Keratinocyte (primary cell): ENCODE measurements around the gene ATP6V0D1. TPM values are rescaled to one million over a fixed set of nuclear protein-coding genes. Genes with fewer than 3 reads are reported as not detected.

Experiments used
- DNase-seq: peaks from one replicate; pipeline ENCODE4 v3.0.0-alpha.2; 2011; ENCODE audit warnings: low read depth, missing footprints, low spot score
- FAIRE-seq: peaks from 2 replicates; lab custom pipeline; 2011; peaks lifted over from hg19 to GRCh38; lab: Jason Lieb, UNC
- H2AFZ ChIP-seq: 2 replicates; pipeline ENCODE4 v1.6.0; 2012; ENCODE audit warnings: low read length, control low read depth, inconsistent platforms; ENCODE audit not compliant: control insufficient read depth
- H3K27ac ChIP-seq: 2 replicates; pipeline ENCODE4 v1.5.1; 2011; ENCODE audit warnings: low read length; ENCODE audit not compliant: control insufficient read depth, insufficient read depth
- H3K27me3 ChIP-seq: 3 replicates; pipeline ENCODE4 v1.6.0; 2011; ENCODE audit warnings: low read length; ENCODE audit not compliant: control insufficient read depth, insufficient read depth; ENCODE audit errors: extremely low read depth
- H3K36me3 ChIP-seq, 2 experiments: 2 replicates in 1 of 2; 3 replicates in 1 of 2; pipeline ENCODE4 v1.5.1; 2011; ENCODE audit warnings: low read length in 2 of 2, mild to moderate bottlenecking in 1 of 2; ENCODE audit not compliant: control insufficient read depth in 2 of 2, insufficient read depth in 2 of 2; ENCODE audit errors: extremely low read depth in 1 of 2
- H3K4me1 ChIP-seq: 3 replicates; pipeline ENCODE4 v1.5.1; 2011; ENCODE audit warnings: low read length; ENCODE audit not compliant: control insufficient read depth, insufficient read depth; ENCODE audit errors: extremely low read depth
- H3K4me2 ChIP-seq: 3 replicates; pipeline ENCODE4 v1.6.0; 2011; ENCODE audit warnings: low read depth, low read length; ENCODE audit not compliant: control insufficient read depth, insufficient read depth; ENCODE audit errors: extremely low read depth
- H3K4me3 ChIP-seq, 3 experiments: fragments of 200-600 bp in 1 of 3; sonication (generic) in 1 of 3; 2 replicates in 2 of 3; 3 replicates in 1 of 3; pipeline ENCODE4 v1.5.1; 2011 to 2016; ENCODE audit warnings: low read length in 3 of 3, mild to moderate bottlenecking in 3 of 3, control low read depth in 2 of 3, inconsistent platforms in 1 of 3, low read depth in 1 of 3, mixed read lengths in 1 of 3, mixed run types in 1 of 3, moderate library complexity in 1 of 3; ENCODE audit not compliant: control insufficient read depth in 2 of 3, insufficient read depth in 2 of 3; ENCODE audit errors: extremely low read depth in 1 of 3
- H3K79me2 ChIP-seq: 2 replicates; pipeline ENCODE4 v1.6.0; 2012; ENCODE audit warnings: low read length; ENCODE audit not compliant: control insufficient read depth, insufficient read depth
- H3K9ac ChIP-seq: 3 replicates; pipeline ENCODE4 v1.6.0; 2011; ENCODE audit warnings: low read length; ENCODE audit not compliant: control insufficient read depth, insufficient read depth; ENCODE audit errors: extremely low read depth
- H3K9me1 ChIP-seq: 3 replicates; pipeline ENCODE4 v1.6.0; 2011; ENCODE audit warnings: low read length; ENCODE audit not compliant: control insufficient read depth, insufficient read depth; ENCODE audit errors: extremely low read depth
- H3K9me3 ChIP-seq: 2 replicates; pipeline ENCODE4 v1.5.1; 2012; ENCODE audit warnings: low read depth, low read length; ENCODE audit not compliant: control insufficient read depth
- H4K20me1 ChIP-seq: 3 replicates; pipeline ENCODE4 v1.6.0; 2011; ENCODE audit warnings: low read length; ENCODE audit not compliant: control insufficient read depth, insufficient read depth; ENCODE audit errors: extremely low read depth
- CTCF ChIP-seq, 3 experiments: IDR thresholded peaks in 1 of 3; conservative IDR thresholded peaks in 1 of 3; optimal IDR thresholded peaks in 1 of 3; 2 replicates in 2 of 3; 3 replicates in 1 of 3; pipeline versions ENCODE3 to v1.5.1; 2011; ENCODE audit warnings: low read length in 3 of 3, mild to moderate bottlenecking in 3 of 3, moderate library complexity in 2 of 3, control low read depth in 1 of 3, inconsistent platforms in 1 of 3; ENCODE audit not compliant: insufficient read depth in 2 of 3; ENCODE audit errors: extremely low read depth in 1 of 3
- EZH2 ChIP-seq: IDR thresholded peaks from one replicate; pipeline ENCODE4 v1.6.1; 2012; ENCODE audit warnings: inconsistent platforms, mild to moderate bottlenecking, low read length, moderate library complexity
- dilution Hi-C: fragments of 300-500 bp; cut with MboI; formaldehyde crosslinking; loops from one replicate; pipeline ENCODE4 v1.7.0; 2020; ENCODE audit warnings: low sequenced_read_pairs; ENCODE audit not compliant: extremely low pct_ligation_motif_present
- polyA plus RNA-seq, 5 experiments: library from polyadenylated mRNA; depleted of rRNA in 3 of 5; stranded (reverse) in 3 of 5; stranded (forward) in 1 of 5; unstranded in 1 of 5; fragments of >200 nt; gene quantifications; 1 replicate in 1 of 5; 2 replicates in 3 of 5; 3 replicates in 1 of 5; pipeline versions ENCODE4 v1.2.1 to v1.2.3, GENCODE V29; 2011 to 2012; ENCODE audit warnings: missing spikeins in 2 of 5, low read depth in 1 of 5, low replicate concordance in 1 of 5

The ATP6V0D1 gene
- polyA plus RNA-seq, 1 donor (not counting 4 experiments of a cell fraction or from before 2014, with no cell fraction given), result 97.1 TPM

GRCh38 chr16:67474551-67475455, 6.2 kb downstream of the ATP6V0D1 start:
- DNase-seq (no peak), FAIRE-seq (no peak)
- Histone ChIP-seq H3K9me1 (no peaks in the 10 kb centered on the region), H3K4me2 (no peak overlapping the region), H3K79me2 (peaks cover 88% of the 10 kb centered on the region), H3K36me3 (peaks cover 4% of the 10 kb centered on the region in 2 experiments), H3K27me3 (no peaks in the 10 kb centered on the region), H3K9me3 (no peaks in the 10 kb centered on the region), H3K9ac (no peak overlapping the region), H2AFZ (no peak overlapping the region), H3K27ac (no peak overlapping the region), H3K4me1 (peaks cover 9% of the 10 kb centered on the region), H4K20me1 (peaks cover 4% of the 10 kb centered on the region), H3K4me3 (no peak overlapping the region)
- TF ChIP-seq CTCF (optimal IDR thresholded peaks at IDR 0.05 in 1 of 3, IDR thresholded peaks at IDR 0.05 in 1 of 3, conservative IDR thresholded peaks at IDR 0.05 in 1 of 3; ENCODE audit: extremely low read depth in 1 of 3, insufficient read depth in 2 of 3, low read length in 3 of 3), result no peak
- no peak for TF ChIP-seq EZH2
- dilution Hi-C loops, result no loop called here

DNA sequence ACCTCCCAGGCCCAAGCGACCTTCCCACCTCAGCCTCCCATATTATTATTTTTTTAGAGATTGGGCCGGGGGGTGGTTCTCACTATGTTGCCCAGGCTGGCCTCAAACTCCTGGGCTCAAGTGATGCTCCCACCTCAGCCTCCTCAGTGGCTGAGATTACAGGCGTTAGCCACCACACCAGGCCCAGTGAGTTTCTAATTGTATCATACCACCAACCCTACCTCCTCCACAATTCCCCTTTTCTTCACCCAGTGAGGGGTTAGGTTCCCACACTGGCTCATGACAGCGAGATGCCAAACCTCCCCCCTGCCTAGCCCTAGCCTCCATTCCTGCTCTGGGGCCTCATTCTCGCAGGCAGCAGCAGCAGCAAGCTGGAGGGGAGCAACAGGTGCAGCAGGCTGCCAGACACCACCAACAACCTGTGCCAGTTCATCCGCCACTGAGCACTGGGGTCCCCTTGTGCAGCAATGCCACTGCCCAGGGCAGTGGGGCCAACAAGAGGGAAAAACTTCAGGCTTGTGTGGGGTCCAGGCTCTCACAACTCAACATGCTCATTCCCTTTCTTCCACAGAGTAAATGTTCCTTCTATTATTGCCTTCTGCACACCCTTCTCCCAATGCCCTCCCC, 9.1 kb downstream of the ATP6V0D1 start:
- Histone ChIP-seq H3K4me3 (no peak overlapping the region), H4K20me1 (peaks cover 8% of the 10 kb centered on the region), H3K9me3 (no peaks in the 10 kb centered on the region), H3K4me2 (no peak overlapping the region), H3K27me3 (no peaks in the 10 kb centered on the region), H3K36me3 (peaks cover 4 to 6% of the 10 kb centered on the region in 2 experiments), H3K9ac (no peak overlapping the region), H3K27ac (no peak overlapping the region), H3K4me1 (peaks cover 16% of the 10 kb centered on the region), H2AFZ (no peak overlapping the region), H3K79me2 (peaks cover 82% of the 10 kb centered on the region), H3K9me1 (peaks cover 3% of the 10 kb centered on the region)
- FAIRE-seq (no peak), DNase-seq (no peak)
- dilution Hi-C loops, result no loop called here
- no peak for TF ChIP-seq EZH2
- no peak for TF ChIP-seq CTCF (optimal IDR thresholded peaks at IDR 0.05 in 1 of 3, IDR thresholded peaks at IDR 0.05 in 1 of 3, conservative IDR thresholded peaks at IDR 0.05 in 1 of 3; ENCODE audit: extremely low read depth in 1 of 3, insufficient read depth in 2 of 3, low read length in 3 of 3)
